GM21390 (cell line): Measurements from ENCODE around the gene SLC25A10.
"Not testable (repeated sequence)": the region's sequence is repeated elsewhere in the genome, so short reads cannot be mapped to it uniquely, and the experiment has no call there.

Experiments used
- ATAC-seq: cut with Tn5 transposase; IDR thresholded peaks from one replicate; pipeline ENCODE4 v1.9.1; 2021; ENCODE audit not compliant: unreplicated experiment

SLC25A10 gene

GRCh38 chr17:81711814-81712467 is at the start of gene SLC25A10:
SLC25A10 (plus strand) TSS chr17:81712284; CDS start chr17:81712427, 143 bp downstream.
- ATAC-seq, result peak; percentile 63

GRCh38 chr17:81664051-81664470 is 48.0 kb upstream of the SLC25A10 start:
- no peak for ATAC-seq

GRCh38 chr17:81665205-81666091 is 46.6 kb upstream of the SLC25A10 start:
- peak; percentile 19 for ATAC-seq

GRCh38 chr17:81666092-81666341 is 46.1 kb upstream of the SLC25A10 start:
- ATAC-seq, result peak; percentile 13

- ATAC-seq, result peak; percentile 90
Measured at GRCh38 chr17:81666342-81667191, 45.5 kb upstream of the SLC25A10 start, which contains the start of the genes CCDC137 and OXLD1. CCDC137 (plus strand) TSS chr17:81666737; CDS start chr17:81666767, 30 bp downstream. OXLD1 (minus strand) TSS chr17:81666605; CDS start chr17:81666577, 28 bp downstream.

- no peak for ATAC-seq
Measured at GRCh38 chr17:81667754-81668153, 44.3 kb upstream of the SLC25A10 start.

GRCh38 chr17:81672504-81672903 is 39.6 kb upstream of the SLC25A10 start:
- no peak for ATAC-seq

- no peak for ATAC-seq
Measured at GRCh38 chr17:81672954-81673353, 39.1 kb upstream of the SLC25A10 start.

GRCh38 chr17:81673561-81674258 is 38.4 kb upstream of the SLC25A10 start:
- ATAC-seq, result no peak

GRCh38 chr17:81675515-81676221 is 36.4 kb upstream of the SLC25A10 start:
- not testable (repeated sequence) for ATAC-seq

GRCh38 chr17:81676906-81677305 is 35.2 kb upstream of the SLC25A10 start:
- no peak for ATAC-seq

GRCh38 chr17:81680150-81680549 is 31.9 kb upstream of the SLC25A10 start:
- no peak for ATAC-seq

- no peak for ATAC-seq
Measured at GRCh38 chr17:81681672-81682071, 30.4 kb upstream of the SLC25A10 start.

- no peak for ATAC-seq
Measured at GRCh38 chr17:81682565-81683207, 29.4 kb upstream of the SLC25A10 start.

GRCh38 chr17:81683208-81683583 is 28.9 kb upstream of the SLC25A10 start:
- ATAC-seq, result peak; percentile 1

GRCh38 chr17:81683584-81684441 is 28.3 kb upstream of the SLC25A10 start, which contains the start of the genes ARL16 and HGS:
ARL16 (minus strand) TSS chr17:81683797; CDS start chr17:81683753, 44 bp downstream.
HGS (plus strand) TSS chr17:81684011; CDS start chr17:81684067, 56 bp downstream.
- ATAC-seq, result peak; percentile 91

- ATAC-seq, result no peak
Measured at GRCh38 chr17:81684442-81684911, 27.6 kb upstream of the SLC25A10 start.

- ATAC-seq, result no peak
Measured at GRCh38 chr17:81685108-81685507, 27.0 kb upstream of the SLC25A10 start.
